Astrocyte (in vitro differentiated cells and primary cell): ENCODE data around the gene ST3GAL4.

Experiments
- CTCF ChIP-seq: IDR thresholded peaks from 2 replicates; pipeline ENCODE4 v1.5.1; 2011; ENCODE audit warnings: low read depth, mild to moderate bottlenecking, inconsistent platforms, low read length, moderate library complexity; ENCODE audit not compliant: insufficient read depth
- EZH2 ChIP-seq: IDR thresholded peaks from 2 replicates; pipeline ENCODE4 v1.6.1; 2012; ENCODE audit warnings: mild to moderate bottlenecking, low read length, inconsistent platforms; ENCODE audit not compliant: insufficient read depth

GRCh38 chr11:126370016-126370415 lies 14.5 kb downstream of the ST3GAL4 start:
- TF ChIP-seq CTCF (no peak), EZH2 (no peak)
